PC-9 (cell line): Measurements from ENCODE around the gene ASIC3.

Experiments
- EZH2 ChIP-seq: fragments of 200-600 bp; sonication (generic); IDR thresholded peaks from 2 replicates; pipeline ENCODE4 v1.8.0; 2017; ENCODE audit warnings: antibody characterized with exemption, low read depth
- TF ChIP-seq, protein P1 (sequence below): fragments of 200-600 bp; sonication (generic); conservative IDR thresholded peaks from 2 replicates; pipeline ENCODE4 v1.6.1; 2017; ENCODE audit warnings: mixed run types, antibody characterized with exemption, mild to moderate bottlenecking, moderate library complexity

DNA sequence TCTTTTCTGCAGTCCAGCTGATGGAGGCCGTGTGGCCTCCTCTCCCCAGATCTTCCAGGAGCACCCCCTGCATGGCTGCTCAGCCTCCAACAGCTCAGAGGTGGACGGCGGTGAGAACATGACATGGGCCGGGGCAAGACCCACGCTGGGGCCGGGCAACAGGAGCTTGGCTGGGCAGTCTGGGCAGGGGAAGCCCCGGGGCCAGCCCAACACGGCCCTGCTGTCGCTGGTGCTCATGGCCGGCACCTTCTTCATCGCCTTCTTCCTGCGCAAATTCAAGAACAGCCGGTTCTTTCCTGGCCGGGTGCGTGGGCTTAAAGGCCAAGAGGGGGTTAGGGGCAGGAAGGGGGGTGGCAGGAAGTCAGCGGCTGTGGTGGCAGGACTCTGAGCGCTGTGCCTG is 25.7 kb downstream of the ASIC3 start:
- TF ChIP-seq, protein P1, sequence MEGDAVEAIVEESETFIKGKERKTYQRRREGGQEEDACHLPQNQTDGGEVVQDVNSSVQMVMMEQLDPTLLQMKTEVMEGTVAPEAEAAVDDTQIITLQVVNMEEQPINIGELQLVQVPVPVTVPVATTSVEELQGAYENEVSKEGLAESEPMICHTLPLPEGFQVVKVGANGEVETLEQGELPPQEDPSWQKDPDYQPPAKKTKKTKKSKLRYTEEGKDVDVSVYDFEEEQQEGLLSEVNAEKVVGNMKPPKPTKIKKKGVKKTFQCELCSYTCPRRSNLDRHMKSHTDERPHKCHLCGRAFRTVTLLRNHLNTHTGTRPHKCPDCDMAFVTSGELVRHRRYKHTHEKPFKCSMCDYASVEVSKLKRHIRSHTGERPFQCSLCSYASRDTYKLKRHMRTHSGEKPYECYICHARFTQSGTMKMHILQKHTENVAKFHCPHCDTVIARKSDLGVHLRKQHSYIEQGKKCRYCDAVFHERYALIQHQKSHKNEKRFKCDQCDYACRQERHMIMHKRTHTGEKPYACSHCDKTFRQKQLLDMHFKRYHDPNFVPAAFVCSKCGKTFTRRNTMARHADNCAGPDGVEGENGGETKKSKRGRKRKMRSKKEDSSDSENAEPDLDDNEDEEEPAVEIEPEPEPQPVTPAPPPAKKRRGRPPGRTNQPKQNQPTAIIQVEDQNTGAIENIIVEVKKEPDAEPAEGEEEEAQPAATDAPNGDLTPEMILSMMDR, result no peak
- TF ChIP-seq EZH2, result no peak
